Type B pancreatic cell (in vitro differentiated cells): ENCODE results near the gene LGMN. TPM values are rescaled to one million over a fixed set of nuclear protein-coding genes. Genes with fewer than 3 reads are reported as not detected.

Experiments
- DNase-seq: peaks from one replicate; pipeline ENCODE4 v3.0.0; 2021; ENCODE audit warnings: mixed read lengths; ENCODE audit not compliant: unreplicated experiment; ENCODE audit errors: extremely low spot score
- H3K27ac Mint-ChIP-seq: 2 replicates; pipeline ENCODE4 v1.8.0; 2021; ENCODE audit warnings: mild to moderate bottlenecking, mixed read lengths
- H3K27me3 Mint-ChIP-seq: 2 replicates; pipeline ENCODE4 v1.8.0; 2021; ENCODE audit warnings: mixed read lengths
- H3K36me3 Mint-ChIP-seq: 2 replicates; pipeline ENCODE4 v1.8.0; 2021; ENCODE audit warnings: mixed read lengths
- H3K4me1 Mint-ChIP-seq: one replicate; pipeline ENCODE4 v1.8.0; 2021; ENCODE audit warnings: mixed read lengths; ENCODE audit not compliant: unreplicated experiment
- H3K4me3 Mint-ChIP-seq: 2 replicates; pipeline ENCODE4 v1.8.0; 2021; ENCODE audit warnings: mild to moderate bottlenecking, mixed read lengths
- H3K9me3 Mint-ChIP-seq: 2 replicates; pipeline ENCODE4 v1.8.0; 2021; ENCODE audit warnings: mixed read lengths
- total RNA-seq: library from RNA; stranded (reverse); gene quantifications from 2 replicates; pipeline ENCODE4 v1.2.1, GENCODE V29; 2021; ENCODE audit warnings: low replicate concordance
- TF ChIP-seq, protein P1 (sequence below): fragments of 200-600 bp; sonication (generic); conservative IDR thresholded peaks from 2 replicates; pipeline ENCODE4 v1.5.0; 2021; ENCODE audit warnings: antibody characterized with exemption, mild to moderate bottlenecking

LGMN gene
- total RNA-seq, 1 donor from 2014 or later, result 71.2 TPM

DNA sequence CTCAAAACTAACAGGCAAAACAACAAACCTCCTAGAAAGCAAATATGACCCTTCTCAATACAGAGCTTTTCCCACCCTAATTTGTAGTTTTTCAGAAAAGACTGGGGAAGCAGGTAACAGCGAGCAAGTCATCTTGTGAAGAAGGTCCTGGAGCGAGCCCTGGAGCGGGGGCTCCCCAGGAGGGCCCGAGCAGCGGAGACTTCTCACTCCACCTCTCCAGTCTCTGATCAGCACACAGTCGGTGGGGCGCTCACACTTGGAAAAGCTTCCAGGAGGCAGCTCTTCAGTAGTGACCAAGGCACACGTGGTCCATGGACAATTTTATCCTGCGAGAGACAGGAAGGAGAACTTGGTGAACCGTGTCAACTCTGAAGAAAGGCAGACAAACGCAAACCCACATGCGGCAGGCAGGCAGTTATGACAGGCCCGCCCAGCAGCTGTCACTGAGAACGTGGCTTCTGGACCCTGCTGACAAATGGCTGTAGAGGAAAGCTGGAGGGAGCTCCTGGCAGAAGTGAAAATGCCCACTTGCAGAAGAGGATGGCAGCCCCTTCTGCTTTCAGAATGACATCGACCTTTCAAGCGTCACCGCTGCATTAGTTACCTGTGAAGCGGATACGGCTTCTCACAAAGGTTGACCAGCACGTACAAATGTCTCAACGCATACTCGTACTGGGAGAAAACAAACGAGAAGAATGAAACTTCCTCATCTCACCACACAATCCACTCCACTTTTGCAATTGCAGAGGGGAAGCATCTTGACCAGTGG is 44.2 kb downstream of the LGMN start:
- no peaks in the 10 kb centered on the region for H3K9me3 Mint-ChIP-seq
- no peak overlapping the region for H3K27ac Mint-ChIP-seq
- H3K4me1 Mint-ChIP-seq, result no peaks in the 10 kb centered on the region
- TF ChIP-seq, protein P1, sequence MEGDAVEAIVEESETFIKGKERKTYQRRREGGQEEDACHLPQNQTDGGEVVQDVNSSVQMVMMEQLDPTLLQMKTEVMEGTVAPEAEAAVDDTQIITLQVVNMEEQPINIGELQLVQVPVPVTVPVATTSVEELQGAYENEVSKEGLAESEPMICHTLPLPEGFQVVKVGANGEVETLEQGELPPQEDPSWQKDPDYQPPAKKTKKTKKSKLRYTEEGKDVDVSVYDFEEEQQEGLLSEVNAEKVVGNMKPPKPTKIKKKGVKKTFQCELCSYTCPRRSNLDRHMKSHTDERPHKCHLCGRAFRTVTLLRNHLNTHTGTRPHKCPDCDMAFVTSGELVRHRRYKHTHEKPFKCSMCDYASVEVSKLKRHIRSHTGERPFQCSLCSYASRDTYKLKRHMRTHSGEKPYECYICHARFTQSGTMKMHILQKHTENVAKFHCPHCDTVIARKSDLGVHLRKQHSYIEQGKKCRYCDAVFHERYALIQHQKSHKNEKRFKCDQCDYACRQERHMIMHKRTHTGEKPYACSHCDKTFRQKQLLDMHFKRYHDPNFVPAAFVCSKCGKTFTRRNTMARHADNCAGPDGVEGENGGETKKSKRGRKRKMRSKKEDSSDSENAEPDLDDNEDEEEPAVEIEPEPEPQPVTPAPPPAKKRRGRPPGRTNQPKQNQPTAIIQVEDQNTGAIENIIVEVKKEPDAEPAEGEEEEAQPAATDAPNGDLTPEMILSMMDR, result no peak
- no peak for DNase-seq
- H3K36me3 Mint-ChIP-seq, result peaks cover 4% of the 10 kb centered on the region
- no peak overlapping the region for H3K4me3 Mint-ChIP-seq
- H3K27me3 Mint-ChIP-seq, result no peaks in the 10 kb centered on the region

GRCh38 chr14:92703516-92703915 is 44.9 kb downstream of the LGMN start:
- Mint-ChIP-seq H3K27me3 (no peaks in the 10 kb centered on the region), H3K4me3 (no peak overlapping the region), H3K4me1 (no peaks in the 10 kb centered on the region), H3K36me3 (peaks cover 4% of the 10 kb centered on the region), H3K9me3 (no peaks in the 10 kb centered on the region), H3K27ac (no peak overlapping the region)
- TF ChIP-seq, protein P1, result no peak
- DNase-seq, result no peak

GRCh38 chr14:92702441-92702918 is 45.9 kb downstream of the LGMN start:
- no peak for DNase-seq
- H3K36me3 Mint-ChIP-seq, result peaks cover 4% of the 10 kb centered on the region
- no peaks in the 10 kb centered on the region for H3K9me3 Mint-ChIP-seq
- no peak overlapping the region for H3K27ac Mint-ChIP-seq
- H3K4me3 Mint-ChIP-seq, result no peak overlapping the region
- no peaks in the 10 kb centered on the region for H3K4me1 Mint-ChIP-seq
- TF ChIP-seq, protein P1, result no peak
- peaks cover 9% of the 10 kb centered on the region for H3K27me3 Mint-ChIP-seq

GRCh38 chr14:92701826-92702225 is 46.6 kb downstream of the LGMN start:
- H3K36me3 Mint-ChIP-seq, result peaks cover 4% of the 10 kb centered on the region
- TF ChIP-seq, protein P1, result no peak
- peaks cover 12% of the 10 kb centered on the region for H3K27me3 Mint-ChIP-seq
- no peak for DNase-seq
- H3K9me3 Mint-ChIP-seq, result no peaks in the 10 kb centered on the region
- H3K4me3 Mint-ChIP-seq, result no peak overlapping the region
- no peaks in the 10 kb centered on the region for H3K4me1 Mint-ChIP-seq
- no peak overlapping the region for H3K27ac Mint-ChIP-seq

- Mint-ChIP-seq H3K4me3 (no peak overlapping the region), H3K9me3 (no peaks in the 10 kb centered on the region), H3K27me3 (peaks cover 33% of the 10 kb centered on the region), H3K36me3 (no peaks in the 10 kb centered on the region), H3K4me1 (no peaks in the 10 kb centered on the region), H3K27ac (no peak overlapping the region)
- no peak for DNase-seq
- TF ChIP-seq, protein P1, result no peak
Measured at GRCh38 chr14:92698393-92698792, 50.0 kb downstream of the LGMN start.
